HEK293 (cell line): ENCODE data around the gene ROM1.

Source experiments
- KLF8 ChIP-seq: fragments of 450-650 bp; formaldehyde crosslinking; IDR thresholded peaks from 2 replicates; pipeline ENCODE4 v1.5.1; 2016; ENCODE audit warnings: missing biosample characterization, missing genetic modification characterization
- PBX3 ChIP-seq: sonication (generic); formaldehyde crosslinking; IDR thresholded peaks from 2 replicates; pipeline ENCODE4 v1.8.1; 2022; ENCODE audit warnings: mild to moderate bottlenecking, moderate library complexity, missing genetic modification reagents
- YY2 ChIP-seq: fragments of 450-650 bp; formaldehyde crosslinking; IDR thresholded peaks from 2 replicates; pipeline ENCODE4 v1.5.1; 2016; ENCODE audit warnings: missing biosample characterization, missing genetic modification characterization
- ZBTB1 ChIP-seq: fragments of 450-650 bp; formaldehyde crosslinking; IDR thresholded peaks from 2 replicates; pipeline ENCODE4 v1.5.1; 2016; ENCODE audit warnings: missing biosample characterization, missing genetic modification characterization
- ZFHX2 ChIP-seq: fragments of 450-650 bp; formaldehyde crosslinking; conservative IDR thresholded peaks from 2 replicates; pipeline ENCODE4 v1.5.1; 2016; ENCODE audit warnings: missing biosample characterization, missing genetic modification characterization
- ZFP41 ChIP-seq: fragments of 450-650 bp; formaldehyde crosslinking; IDR thresholded peaks from 2 replicates; pipeline ENCODE4 v1.5.1; 2016; ENCODE audit warnings: missing biosample characterization, missing genetic modification characterization, borderline replicate concordance
- ZNF184 ChIP-seq: fragments of 450-650 bp; IDR thresholded peaks from 2 replicates; pipeline ENCODE4 v1.5.1; 2018; ENCODE audit warnings: missing biosample characterization, mild to moderate bottlenecking, missing genetic modification characterization
- ZNF280C ChIP-seq: fragments of 450-650 bp; formaldehyde crosslinking; IDR thresholded peaks from 2 replicates; pipeline ENCODE4 v1.5.1; 2016; ENCODE audit warnings: missing biosample characterization, missing genetic modification characterization
- ZNF324 ChIP-seq: fragments of 450-650 bp; formaldehyde crosslinking; IDR thresholded peaks from 2 replicates; pipeline ENCODE4 v1.5.1; 2016; ENCODE audit warnings: missing biosample characterization, missing genetic modification characterization
- ZNF610 ChIP-seq: fragments of 450-650 bp; formaldehyde crosslinking; IDR thresholded peaks from 2 replicates; pipeline ENCODE4 v1.5.1; 2016; ENCODE audit warnings: missing biosample characterization, missing genetic modification characterization, borderline replicate concordance
- ZNF677 ChIP-seq: fragments of 450-650 bp; IDR thresholded peaks from 2 replicates; pipeline ENCODE4 v1.5.0; 2018; ENCODE audit warnings: missing biosample characterization, mild to moderate bottlenecking, missing genetic modification characterization, moderate library complexity
- ZNF785 ChIP-seq: fragments of 450-650 bp; formaldehyde crosslinking; IDR thresholded peaks from 2 replicates; pipeline ENCODE4 v1.5.1; 2016; ENCODE audit warnings: missing biosample characterization, missing genetic modification characterization
- TF ChIP-seq, protein P1 (sequence below): fragments of 450-650 bp; formaldehyde crosslinking; IDR thresholded peaks from 2 replicates; pipeline ENCODE4 v1.5.1; 2016; ENCODE audit warnings: missing biosample characterization, missing genetic modification characterization
- TF ChIP-seq, protein P2 (sequence below): fragments of 450-650 bp; formaldehyde crosslinking; conservative IDR thresholded peaks from 2 replicates; pipeline ENCODE4 v1.5.1; 2016; ENCODE audit warnings: low read depth, missing biosample characterization, missing genetic modification characterization

DNA sequence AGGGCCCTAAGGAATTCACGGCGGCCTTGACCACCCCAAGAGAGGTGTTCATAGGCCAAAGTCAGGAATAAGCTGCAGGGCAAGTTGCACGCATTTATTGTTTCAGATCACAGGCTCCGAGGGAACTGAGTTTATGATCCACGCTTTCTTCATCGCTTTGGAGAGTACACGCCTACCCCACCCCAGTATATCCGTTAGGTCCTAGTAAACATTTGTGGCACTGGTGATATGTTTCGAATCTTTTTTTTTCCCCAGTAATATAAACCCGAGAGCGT is 32.6 kb downstream of the ROM1 start:
- TF ChIP-seq, protein P1, sequence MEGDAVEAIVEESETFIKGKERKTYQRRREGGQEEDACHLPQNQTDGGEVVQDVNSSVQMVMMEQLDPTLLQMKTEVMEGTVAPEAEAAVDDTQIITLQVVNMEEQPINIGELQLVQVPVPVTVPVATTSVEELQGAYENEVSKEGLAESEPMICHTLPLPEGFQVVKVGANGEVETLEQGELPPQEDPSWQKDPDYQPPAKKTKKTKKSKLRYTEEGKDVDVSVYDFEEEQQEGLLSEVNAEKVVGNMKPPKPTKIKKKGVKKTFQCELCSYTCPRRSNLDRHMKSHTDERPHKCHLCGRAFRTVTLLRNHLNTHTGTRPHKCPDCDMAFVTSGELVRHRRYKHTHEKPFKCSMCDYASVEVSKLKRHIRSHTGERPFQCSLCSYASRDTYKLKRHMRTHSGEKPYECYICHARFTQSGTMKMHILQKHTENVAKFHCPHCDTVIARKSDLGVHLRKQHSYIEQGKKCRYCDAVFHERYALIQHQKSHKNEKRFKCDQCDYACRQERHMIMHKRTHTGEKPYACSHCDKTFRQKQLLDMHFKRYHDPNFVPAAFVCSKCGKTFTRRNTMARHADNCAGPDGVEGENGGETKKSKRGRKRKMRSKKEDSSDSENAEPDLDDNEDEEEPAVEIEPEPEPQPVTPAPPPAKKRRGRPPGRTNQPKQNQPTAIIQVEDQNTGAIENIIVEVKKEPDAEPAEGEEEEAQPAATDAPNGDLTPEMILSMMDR (tag by site-specific recombination): no peak
- TF ChIP-seq ZNF610 (tag by site-specific recombination): no peak
- no peak for TF ChIP-seq PBX3 (CRISPR knock-in tag)
- TF ChIP-seq ZNF677 (tag by site-specific recombination): no peak
- no peak for TF ChIP-seq ZBTB1
- no peak for TF ChIP-seq KLF8 (tag by site-specific recombination)
- TF ChIP-seq ZNF785 (tag by site-specific recombination): no peak
- TF ChIP-seq, protein P2, sequence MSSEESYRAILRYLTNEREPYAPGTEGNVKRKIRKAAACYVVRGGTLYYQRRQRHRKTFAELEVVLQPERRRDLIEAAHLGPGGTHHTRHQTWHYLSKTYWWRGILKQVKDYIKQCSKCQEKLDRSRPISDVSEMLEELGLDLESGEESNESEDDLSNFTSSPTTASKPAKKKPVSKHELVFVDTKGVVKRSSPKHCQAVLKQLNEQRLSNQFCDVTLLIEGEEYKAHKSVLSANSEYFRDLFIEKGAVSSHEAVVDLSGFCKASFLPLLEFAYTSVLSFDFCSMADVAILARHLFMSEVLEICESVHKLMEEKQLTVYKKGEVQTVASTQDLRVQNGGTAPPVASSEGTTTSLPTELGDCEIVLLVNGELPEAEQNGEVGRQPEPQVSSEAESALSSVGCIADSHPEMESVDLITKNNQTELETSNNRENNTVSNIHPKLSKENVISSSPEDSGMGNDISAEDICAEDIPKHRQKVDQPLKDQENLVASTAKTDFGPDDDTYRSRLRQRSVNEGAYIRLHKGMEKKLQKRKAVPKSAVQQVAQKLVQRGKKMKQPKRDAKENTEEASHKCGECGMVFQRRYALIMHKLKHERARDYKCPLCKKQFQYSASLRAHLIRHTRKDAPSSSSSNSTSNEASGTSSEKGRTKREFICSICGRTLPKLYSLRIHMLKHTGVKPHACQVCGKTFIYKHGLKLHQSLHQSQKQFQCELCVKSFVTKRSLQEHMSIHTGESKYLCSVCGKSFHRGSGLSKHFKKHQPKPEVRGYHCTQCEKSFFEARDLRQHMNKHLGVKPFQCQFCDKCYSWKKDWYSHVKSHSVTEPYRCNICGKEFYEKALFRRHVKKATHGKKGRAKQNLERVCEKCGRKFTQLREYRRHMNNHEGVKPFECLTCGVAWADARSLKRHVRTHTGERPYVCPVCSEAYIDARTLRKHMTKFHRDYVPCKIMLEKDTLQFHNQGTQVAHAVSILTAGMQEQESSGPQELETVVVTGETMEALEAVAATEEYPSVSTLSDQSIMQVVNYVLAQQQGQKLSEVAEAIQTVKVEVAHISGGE: no peak
- no peak for TF ChIP-seq ZNF280C (tag by site-specific recombination)
- TF ChIP-seq ZNF184 (tag by site-specific recombination): no peak
- no peak for TF ChIP-seq YY2 (tag by site-specific recombination)
- TF ChIP-seq ZFHX2 (tag by site-specific recombination): no peak
- TF ChIP-seq ZFP41 (tag by site-specific recombination): no peak
- no peak for TF ChIP-seq ZNF324 (tag by site-specific recombination)
